OCI-LY3 (cell line): ENCODE measurements around the gene GRK3.

Experiments
- EZH2phosphoT487 ChIP-seq: fragments of 200-600 bp; shearing (Covaris generic); IDR thresholded peaks from 2 replicates; pipeline ENCODE4 v1.6.1; 2018; ENCODE audit warnings: antibody characterized with exemption, mixed run types, low read depth
- TF ChIP-seq, protein P1 (sequence below): fragments of 200-600, 300-600 bp; sonication (generic); IDR thresholded peaks from 2 replicates; pipeline ENCODE4 v1.5.1; 2014; ENCODE audit warnings: antibody characterized with exemption, low read length, low read depth

- TF ChIP-seq, protein P1, sequence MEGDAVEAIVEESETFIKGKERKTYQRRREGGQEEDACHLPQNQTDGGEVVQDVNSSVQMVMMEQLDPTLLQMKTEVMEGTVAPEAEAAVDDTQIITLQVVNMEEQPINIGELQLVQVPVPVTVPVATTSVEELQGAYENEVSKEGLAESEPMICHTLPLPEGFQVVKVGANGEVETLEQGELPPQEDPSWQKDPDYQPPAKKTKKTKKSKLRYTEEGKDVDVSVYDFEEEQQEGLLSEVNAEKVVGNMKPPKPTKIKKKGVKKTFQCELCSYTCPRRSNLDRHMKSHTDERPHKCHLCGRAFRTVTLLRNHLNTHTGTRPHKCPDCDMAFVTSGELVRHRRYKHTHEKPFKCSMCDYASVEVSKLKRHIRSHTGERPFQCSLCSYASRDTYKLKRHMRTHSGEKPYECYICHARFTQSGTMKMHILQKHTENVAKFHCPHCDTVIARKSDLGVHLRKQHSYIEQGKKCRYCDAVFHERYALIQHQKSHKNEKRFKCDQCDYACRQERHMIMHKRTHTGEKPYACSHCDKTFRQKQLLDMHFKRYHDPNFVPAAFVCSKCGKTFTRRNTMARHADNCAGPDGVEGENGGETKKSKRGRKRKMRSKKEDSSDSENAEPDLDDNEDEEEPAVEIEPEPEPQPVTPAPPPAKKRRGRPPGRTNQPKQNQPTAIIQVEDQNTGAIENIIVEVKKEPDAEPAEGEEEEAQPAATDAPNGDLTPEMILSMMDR, result no peak
- TF ChIP-seq EZH2phosphoT487, result no peak
Observed at GRCh38 chr22:25775531-25775930, 211.1 kb downstream of the GRK3 start.
